ENCODE measurements around the gene TCTN2.

GRCh38 chr12:123743002-123743401 is 72.1 kb downstream of the TCTN2 start:
- TF ChIP-seq, protein P1, sequence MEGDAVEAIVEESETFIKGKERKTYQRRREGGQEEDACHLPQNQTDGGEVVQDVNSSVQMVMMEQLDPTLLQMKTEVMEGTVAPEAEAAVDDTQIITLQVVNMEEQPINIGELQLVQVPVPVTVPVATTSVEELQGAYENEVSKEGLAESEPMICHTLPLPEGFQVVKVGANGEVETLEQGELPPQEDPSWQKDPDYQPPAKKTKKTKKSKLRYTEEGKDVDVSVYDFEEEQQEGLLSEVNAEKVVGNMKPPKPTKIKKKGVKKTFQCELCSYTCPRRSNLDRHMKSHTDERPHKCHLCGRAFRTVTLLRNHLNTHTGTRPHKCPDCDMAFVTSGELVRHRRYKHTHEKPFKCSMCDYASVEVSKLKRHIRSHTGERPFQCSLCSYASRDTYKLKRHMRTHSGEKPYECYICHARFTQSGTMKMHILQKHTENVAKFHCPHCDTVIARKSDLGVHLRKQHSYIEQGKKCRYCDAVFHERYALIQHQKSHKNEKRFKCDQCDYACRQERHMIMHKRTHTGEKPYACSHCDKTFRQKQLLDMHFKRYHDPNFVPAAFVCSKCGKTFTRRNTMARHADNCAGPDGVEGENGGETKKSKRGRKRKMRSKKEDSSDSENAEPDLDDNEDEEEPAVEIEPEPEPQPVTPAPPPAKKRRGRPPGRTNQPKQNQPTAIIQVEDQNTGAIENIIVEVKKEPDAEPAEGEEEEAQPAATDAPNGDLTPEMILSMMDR (IDR thresholded peaks at IDR 0.05): no peak
- TF ChIP-seq POLR2A (IDR thresholded peaks at IDR 0.05): no peak

Data from thyroid gland (tissue), 4 donors.